ENCODE results near the gene MAD1L1. TPM values are rescaled to one million over a fixed set of nuclear protein-coding genes. Genes with fewer than 3 reads are reported as not detected.

Gene MAD1L1
- total RNA-seq, 1 donor from 2014 or later: 16.2 TPM

DNA sequence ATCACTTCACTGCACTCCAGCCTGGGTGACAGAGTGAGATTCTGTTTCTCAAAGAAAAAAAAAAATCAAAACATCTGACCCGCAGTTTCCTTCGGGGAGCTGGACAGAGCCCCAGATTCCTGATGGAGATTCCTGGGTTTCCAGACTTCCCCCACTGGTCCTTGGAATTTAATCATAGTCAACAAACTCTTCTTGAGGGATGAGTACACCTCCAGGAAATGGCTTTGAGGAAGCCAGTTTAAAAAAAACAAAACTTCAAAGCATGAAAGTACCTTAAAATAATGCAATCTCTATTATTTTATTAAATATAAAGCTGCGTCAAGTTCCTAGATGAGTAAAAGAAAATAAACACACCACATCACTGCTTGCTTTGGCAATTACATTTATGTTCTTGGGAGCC, 1.2 kb upstream of the MAD1L1 start:
- Histone ChIP-seq H3K4me3 (no peak overlapping the region), H3K36me3 (peaks cover 56% of the 10 kb centered on the region), H3K4me1 (peaks cover 55% of the 10 kb centered on the region), H3K27me3 (ENCODE audit: low read depth) (no peaks in the 10 kb centered on the region), H3K9me3 (replicated peaks) (no peaks in the 10 kb centered on the region), H3K27ac (replicated peaks) (no peak overlapping the region)
- no peak for DNase-seq
- TF ChIP-seq, protein P1, sequence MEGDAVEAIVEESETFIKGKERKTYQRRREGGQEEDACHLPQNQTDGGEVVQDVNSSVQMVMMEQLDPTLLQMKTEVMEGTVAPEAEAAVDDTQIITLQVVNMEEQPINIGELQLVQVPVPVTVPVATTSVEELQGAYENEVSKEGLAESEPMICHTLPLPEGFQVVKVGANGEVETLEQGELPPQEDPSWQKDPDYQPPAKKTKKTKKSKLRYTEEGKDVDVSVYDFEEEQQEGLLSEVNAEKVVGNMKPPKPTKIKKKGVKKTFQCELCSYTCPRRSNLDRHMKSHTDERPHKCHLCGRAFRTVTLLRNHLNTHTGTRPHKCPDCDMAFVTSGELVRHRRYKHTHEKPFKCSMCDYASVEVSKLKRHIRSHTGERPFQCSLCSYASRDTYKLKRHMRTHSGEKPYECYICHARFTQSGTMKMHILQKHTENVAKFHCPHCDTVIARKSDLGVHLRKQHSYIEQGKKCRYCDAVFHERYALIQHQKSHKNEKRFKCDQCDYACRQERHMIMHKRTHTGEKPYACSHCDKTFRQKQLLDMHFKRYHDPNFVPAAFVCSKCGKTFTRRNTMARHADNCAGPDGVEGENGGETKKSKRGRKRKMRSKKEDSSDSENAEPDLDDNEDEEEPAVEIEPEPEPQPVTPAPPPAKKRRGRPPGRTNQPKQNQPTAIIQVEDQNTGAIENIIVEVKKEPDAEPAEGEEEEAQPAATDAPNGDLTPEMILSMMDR (IDR thresholded peaks at IDR 0.05; ENCODE audit: borderline replicate concordance): no peak
- intact Hi-C loops (cut with micrococcal nuclease): no loop called here

DNA sequence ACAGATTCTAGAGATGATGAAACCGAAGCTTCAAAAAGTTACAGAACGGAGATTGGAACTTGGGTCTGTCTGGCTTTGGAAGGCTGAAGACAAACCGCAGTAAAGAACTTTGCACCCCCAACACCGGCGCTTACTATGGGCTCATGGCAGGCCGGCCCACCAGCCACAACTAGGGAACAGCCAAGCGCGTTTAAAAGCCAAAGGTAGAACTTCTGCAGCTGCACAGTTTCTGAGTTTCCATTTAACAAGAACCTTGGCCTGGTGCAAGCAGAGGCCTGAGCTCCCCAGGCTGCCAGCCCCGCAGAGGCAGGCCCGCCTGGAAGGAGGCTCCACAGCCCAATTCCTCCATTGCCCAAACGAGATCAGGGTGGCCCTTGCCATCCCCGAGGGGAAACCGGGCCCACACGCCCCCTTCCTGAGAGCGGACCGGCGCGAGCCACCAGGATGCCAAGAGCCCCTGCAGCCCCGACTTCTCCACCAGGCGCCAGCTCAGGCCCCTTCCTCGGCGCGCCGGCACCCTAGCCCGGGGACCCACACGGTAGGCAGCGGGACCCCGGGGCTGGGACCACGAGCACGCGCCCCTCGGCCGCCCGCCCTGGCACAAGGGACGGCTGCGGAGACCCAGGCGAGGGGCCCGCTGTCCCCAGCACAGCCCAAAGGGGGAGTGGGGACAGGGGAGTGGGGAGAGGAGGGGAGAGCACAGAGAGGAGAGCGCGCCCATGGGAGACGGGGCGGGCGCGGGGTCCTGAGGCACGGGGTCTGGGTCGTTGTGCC, 566 bp downstream of the MAD1L1 start:
- H3K4me3 ChIP-seq: peak overlapping the region; percentile 99
- H3K27ac ChIP-seq (replicated peaks): peak overlapping the region; percentile 84
- no peaks in the 10 kb centered on the region for H3K9me3 ChIP-seq (replicated peaks)
- intact Hi-C loops (cut with micrococcal nuclease): no loop called here
- H3K27me3 ChIP-seq (ENCODE audit: low read depth): no peaks in the 10 kb centered on the region
- TF ChIP-seq, protein P1 (IDR thresholded peaks at IDR 0.05; ENCODE audit: borderline replicate concordance): no peak
- H3K36me3 ChIP-seq: peaks cover 51% of the 10 kb centered on the region
- peaks cover 55% of the 10 kb centered on the region for H3K4me1 ChIP-seq
- DNase-seq: no peak

DNA sequence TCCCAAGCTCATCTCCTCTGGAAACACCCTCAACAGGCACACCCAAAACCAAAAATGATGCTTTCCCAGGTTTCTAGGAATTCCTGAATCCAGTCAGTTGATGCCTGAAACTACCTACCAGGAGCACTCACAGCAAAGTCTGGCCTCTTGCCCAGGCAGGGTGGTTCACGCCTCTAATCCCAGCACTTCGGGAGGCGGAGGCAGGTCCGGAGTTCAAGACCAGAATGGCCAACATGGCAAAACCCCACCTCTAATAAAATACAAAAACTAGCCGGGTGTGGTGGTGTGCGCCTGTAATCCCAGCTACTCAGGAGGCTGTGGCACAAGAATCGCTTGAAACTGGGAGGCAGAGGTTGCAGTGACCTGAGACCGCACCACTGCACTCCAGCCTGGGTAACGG, 1.9 kb downstream of the MAD1L1 start:
- no peaks in the 10 kb centered on the region for H3K9me3 ChIP-seq (replicated peaks)
- no peak overlapping the region for H3K4me3 ChIP-seq
- intact Hi-C loops (cut with micrococcal nuclease): no loop called here
- no peak overlapping the region for H3K27ac ChIP-seq (replicated peaks)
- TF ChIP-seq, protein P1 (IDR thresholded peaks at IDR 0.05; ENCODE audit: borderline replicate concordance): no peak
- H3K4me1 ChIP-seq: peaks cover 50% of the 10 kb centered on the region
- H3K36me3 ChIP-seq: peaks cover 51% of the 10 kb centered on the region
- H3K27me3 ChIP-seq (ENCODE audit: low read depth): no peaks in the 10 kb centered on the region
- DNase-seq: no peak

DNA sequence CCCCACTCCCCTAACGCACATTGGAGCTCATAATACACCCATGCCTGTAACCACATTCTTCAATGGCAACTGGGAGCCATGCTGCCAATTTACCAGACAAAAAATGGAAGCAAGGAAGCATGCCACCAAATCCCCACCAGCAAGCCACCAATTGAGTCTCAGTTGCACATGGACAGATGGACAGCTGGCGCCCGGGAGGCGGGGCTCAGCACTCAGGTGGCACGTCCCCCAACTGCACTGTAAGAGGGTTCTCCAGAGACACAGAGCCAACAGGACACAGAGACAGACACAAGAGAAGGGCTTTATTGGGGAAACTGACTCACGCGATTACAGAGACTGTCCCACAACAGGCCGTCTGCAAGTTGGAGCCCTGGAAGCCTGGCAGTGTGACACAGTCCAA, 2.5 kb downstream of the MAD1L1 start:
- no peak overlapping the region for H3K4me3 ChIP-seq
- TF ChIP-seq, protein P1 (IDR thresholded peaks at IDR 0.05; ENCODE audit: borderline replicate concordance): no peak
- no peak overlapping the region for H3K27ac ChIP-seq (replicated peaks)
- intact Hi-C loops (cut with micrococcal nuclease): no loop called here
- H3K4me1 ChIP-seq: peaks cover 48% of the 10 kb centered on the region
- DNase-seq: no peak
- H3K27me3 ChIP-seq (ENCODE audit: low read depth): no peaks in the 10 kb centered on the region
- peaks cover 52% of the 10 kb centered on the region for H3K36me3 ChIP-seq
- H3K9me3 ChIP-seq (replicated peaks): no peaks in the 10 kb centered on the region

DNA sequence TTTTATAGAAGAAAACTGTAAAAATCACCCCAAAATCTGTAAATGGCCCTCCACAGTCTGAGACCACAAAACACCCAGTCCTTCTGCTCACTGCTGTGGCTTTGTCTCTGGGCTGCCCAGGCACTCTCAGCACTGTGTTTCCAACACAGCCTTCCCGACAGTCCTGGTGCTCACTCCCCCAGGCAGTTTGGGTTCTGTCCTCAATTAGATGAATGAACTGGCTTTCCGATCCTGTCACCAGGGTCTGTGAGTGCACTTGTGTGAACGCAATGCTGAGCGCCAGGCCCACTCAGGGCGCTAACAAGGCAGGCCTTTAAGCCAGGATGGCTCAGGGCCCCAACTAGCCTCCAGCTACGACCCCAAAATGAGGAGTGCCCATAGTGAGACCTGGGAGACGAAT, 3.3 kb downstream of the MAD1L1 start:
- no peak overlapping the region for H3K27ac ChIP-seq (replicated peaks)
- H3K9me3 ChIP-seq (replicated peaks): no peaks in the 10 kb centered on the region
- no peaks in the 10 kb centered on the region for H3K27me3 ChIP-seq (ENCODE audit: low read depth)
- intact Hi-C loops (cut with micrococcal nuclease): no loop called here
- peaks cover 52% of the 10 kb centered on the region for H3K36me3 ChIP-seq
- peaks cover 56% of the 10 kb centered on the region for H3K4me1 ChIP-seq
- no peak for DNase-seq
- TF ChIP-seq, protein P1 (IDR thresholded peaks at IDR 0.05; ENCODE audit: borderline replicate concordance): no peak
- H3K4me3 ChIP-seq: no peak overlapping the region

All from left ventricle myocardium inferior (tissue), 1 donor.